GM23248 (cell line): ENCODE measurements around the gene APOC3. TPM values are rescaled to one million over a fixed set of nuclear protein-coding genes. Genes with fewer than 3 reads are reported as not detected.

Experiments
- DNase-seq: peaks from one replicate; pipeline ENCODE4 v3.0.0-alpha.2; 2015
- H2AFZ ChIP-seq: fragments of 200-600 bp; sonication (generic); 2 replicates; pipeline ENCODE4 v1.6.1; 2016; ENCODE audit warnings: antibody characterized with exemption
- H3F3A ChIP-seq: fragments of 200-600 bp; sonication (generic); 2 replicates; pipeline ENCODE4 v1.6.1; 2016; ENCODE audit warnings: mild to moderate bottlenecking, antibody characterized with exemption, mixed run types; ENCODE audit not compliant: insufficient read depth
- H3K27ac ChIP-seq: fragments of 200-600 bp; sonication (generic); 2 replicates; pipeline ENCODE4 v1.5.1; 2016; ENCODE audit warnings: mild to moderate bottlenecking
- H3K27me3 ChIP-seq: fragments of 200-600 bp; sonication (generic); replicated peaks from 2 replicates; pipeline ENCODE4 v1.6.1; 2016; ENCODE audit warnings: mild to moderate bottlenecking; ENCODE audit not compliant: insufficient read depth
- H3K36me3 ChIP-seq: fragments of 200-600 bp; sonication (generic); 2 replicates; pipeline ENCODE4 v1.6.1; 2016; ENCODE audit warnings: low read depth, mild to moderate bottlenecking
- H3K4me1 ChIP-seq: fragments of 200-600 bp; sonication (generic); 2 replicates; pipeline ENCODE4 v1.6.1; 2016; ENCODE audit warnings: mild to moderate bottlenecking; ENCODE audit not compliant: insufficient read depth
- H3K4me2 ChIP-seq: fragments of 200-600 bp; sonication (generic); one replicate; pipeline ENCODE4 v1.6.1; 2016; ENCODE audit warnings: mild to moderate bottlenecking; ENCODE audit not compliant: unreplicated experiment
- H3K4me3 ChIP-seq: fragments of 200-600 bp; sonication (generic); 2 replicates; pipeline ENCODE4 v1.5.1; 2016; ENCODE audit warnings: mild to moderate bottlenecking
- H3K79me2 ChIP-seq: fragments of 200-600 bp; sonication (generic); 2 replicates; pipeline ENCODE4 v1.6.1; 2016; ENCODE audit warnings: mild to moderate bottlenecking; ENCODE audit not compliant: insufficient read depth
- H3K9ac ChIP-seq: fragments of 200-600 bp; sonication (generic); 2 replicates; pipeline ENCODE4 v1.6.1; 2016; ENCODE audit warnings: mild to moderate bottlenecking
- H3K9me2 ChIP-seq: fragments of 200-600 bp; sonication (generic); 2 replicates; pipeline ENCODE4 v1.6.1; 2016; ENCODE audit warnings: mixed run types, mild to moderate bottlenecking, moderate library complexity; ENCODE audit not compliant: insufficient read depth
- H3K9me3 ChIP-seq: fragments of 200-600 bp; sonication (generic); one replicate; pipeline ENCODE4 v1.6.1; 2017; ENCODE audit warnings: low read depth
- H4K20me1 ChIP-seq: fragments of 200-600 bp; sonication (generic); 2 replicates; pipeline ENCODE4 v1.6.0; 2016; ENCODE audit not compliant: insufficient read depth
- EZH2 ChIP-seq: fragments of 200-600 bp; sonication (generic); IDR thresholded peaks from 2 replicates; pipeline ENCODE4 v1.6.1; 2018; ENCODE audit warnings: antibody characterized with exemption, mild to moderate bottlenecking; ENCODE audit not compliant: insufficient read depth, poor library complexity, severe bottlenecking
- EZH2phosphoT487 ChIP-seq: fragments of 200-600 bp; sonication (generic); IDR thresholded peaks from 2 replicates; pipeline ENCODE4 v1.6.1; 2018; ENCODE audit warnings: antibody characterized with exemption, moderate library complexity, mild to moderate bottlenecking, low read depth; ENCODE audit not compliant: insufficient read depth
- WGBS, 2 experiments: methylation state at CpG; one replicate each; pipeline ENCODE4 v1.1.6; 2015 to 2017; ENCODE audit warnings: low lambda C conversion rate in 2 of 2, low coverage in 1 of 2; ENCODE audit errors: missing lambda C conversion rate in 2 of 2; 5-methylcytosine and 5-hydroxymethylcytosine counted together
- in situ Hi-C: fragments of 300-500 bp; cut with MboI; formaldehyde crosslinking; loops from 2 replicates; pipeline ENCODE4 v1.15.0; 2020
- polyA plus RNA-seq: library from polyadenylated mRNA; unstranded; fragments of >200 nt; fragmentation: Nextera tagmentation; extraction: Ambion mirVana; gene quantifications from 2 replicates; pipeline ENCODE4 v1.2.1, GENCODE V29; 2016
- total RNA-seq: library from RNA; depleted of rRNA; stranded (reverse); fragments of >200 nt; shearing (Covaris generic); gene quantifications from 2 replicates; pipeline ENCODE4 v1.2.3, GENCODE V29; 2014

The APOC3 gene
- total and polyA plus RNA-seq, 2 experiments from 2014 or later: not detected

GRCh38 chr11:116787436-116787785 is 42.3 kb upstream of the APOC3 start:
- H3K27me3 ChIP-seq: no peaks in the 10 kb centered on the region
- H3K27ac ChIP-seq: peak overlapping the region; percentile 82
- H3K4me3 ChIP-seq: peak overlapping the region; percentile 97
- H4K20me1 ChIP-seq: no peaks in the 10 kb centered on the region
- peak overlapping the region; percentile 96 for H3K4me2 ChIP-seq
- TF ChIP-seq EZH2: no peak
- no peak for TF ChIP-seq EZH2phosphoT487
- peak overlapping the region; percentile 95 for H3K9ac ChIP-seq
- peak; percentile 71 for DNase-seq
- no peaks in the 10 kb centered on the region for H3K9me2 ChIP-seq
- H2AFZ ChIP-seq: peak overlapping the region; percentile 95
- H3F3A ChIP-seq: peaks cover 6% of the 10 kb centered on the region
- 1 to 3% methylated on average over 15 of the region's 15 CpGs for WGBS, 2 experiments
- H3K79me2 ChIP-seq: peaks cover 33% of the 10 kb centered on the region
- H3K9me3 ChIP-seq: no peaks in the 10 kb centered on the region
- peaks cover 36% of the 10 kb centered on the region for H3K36me3 ChIP-seq
- in situ Hi-C loops: loop anchor here (10.0 kb wide), 1 partner anchor 317 kb away; no protein-coding TSS in a partner anchor
- peaks cover 22% of the 10 kb centered on the region for H3K4me1 ChIP-seq

GRCh38 chr11:116787786-116788486 is 41.8 kb upstream of the APOC3 start, which contains the start of gene ZPR1:
Gene ZPR1 (minus strand): TSS chr11:116788023. CDS start chr11:116787990, 33 bp downstream.
- no peak for TF ChIP-seq EZH2phosphoT487
- no peak for TF ChIP-seq EZH2
- Histone ChIP-seq H3K27ac (peak within 1 kb of the TSS; percentile 82), H3K4me1 (peaks cover 24% of the 10 kb centered on the region), H3K27me3 (no peaks in the 10 kb centered on the region), H3K9me3 (no peaks in the 10 kb centered on the region), H3K79me2 (peaks cover 33% of the 10 kb centered on the region), H4K20me1 (no peaks in the 10 kb centered on the region), H3K4me2 (peak within 1 kb of the TSS; percentile 96), H3K9ac (peak within 1 kb of the TSS; percentile 95), H3K36me3 (peaks cover 32% of the 10 kb centered on the region), H3K9me2 (no peaks in the 10 kb centered on the region), H2AFZ (peak within 1 kb of the TSS; percentile 95), H3K4me3 (peak within 1 kb of the TSS; percentile 97), H3F3A (peaks cover 11% of the 10 kb centered on the region)
- in situ Hi-C loops: loop anchor here (10.0 kb wide), 1 partner anchor 317 kb away; no protein-coding TSS in a partner anchor
- peak; percentile 89 for DNase-seq
- WGBS, 2 experiments: 1 to 2% methylated on average over 44 to 56 of the region's 56 CpGs

DNA sequence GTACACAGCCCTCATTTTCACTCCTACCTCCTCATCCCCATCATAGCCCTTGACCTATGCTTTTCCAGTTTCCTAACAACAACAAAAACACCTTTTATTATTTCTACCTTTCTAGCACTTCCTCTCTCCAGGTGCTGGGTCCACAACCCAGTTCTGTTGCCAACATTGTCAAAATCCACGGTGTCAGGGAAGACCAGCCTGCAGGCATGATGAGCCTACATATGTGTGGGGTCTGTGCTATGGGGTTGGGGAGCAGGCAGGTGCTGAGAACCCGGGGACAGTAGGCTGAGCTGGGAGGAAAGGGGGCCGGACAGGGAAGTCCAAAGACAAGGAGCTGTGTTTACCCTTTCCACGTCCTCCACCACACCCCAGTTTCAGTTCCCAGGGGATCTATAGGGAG is 41.2 kb upstream of the APOC3 start:
- peak overlapping the region; percentile 95 for H2AFZ ChIP-seq
- peaks cover 29% of the 10 kb centered on the region for H3K4me1 ChIP-seq
- H3F3A ChIP-seq: peaks cover 16% of the 10 kb centered on the region
- H3K36me3 ChIP-seq: peaks cover 26% of the 10 kb centered on the region
- H3K4me3 ChIP-seq: peak overlapping the region; percentile 97
- H3K27ac ChIP-seq: peak overlapping the region; percentile 82
- H3K9ac ChIP-seq: peak overlapping the region; percentile 95
- in situ Hi-C loops: loop anchor here (10.0 kb wide), 1 partner anchor 316 kb away; no protein-coding TSS in a partner anchor
- H4K20me1 ChIP-seq: no peaks in the 10 kb centered on the region
- no peaks in the 10 kb centered on the region for H3K27me3 ChIP-seq
- peak overlapping the region; percentile 96 for H3K4me2 ChIP-seq
- no peak for DNase-seq
- no peaks in the 10 kb centered on the region for H3K9me3 ChIP-seq
- H3K79me2 ChIP-seq: peaks cover 33% of the 10 kb centered on the region
- TF ChIP-seq EZH2phosphoT487 (no peak), EZH2 (no peak)
- WGBS, 2 experiments: 48 to 67% methylated on average over 4 of the region's 4 CpGs
- H3K9me2 ChIP-seq: no peaks in the 10 kb centered on the region

DNA sequence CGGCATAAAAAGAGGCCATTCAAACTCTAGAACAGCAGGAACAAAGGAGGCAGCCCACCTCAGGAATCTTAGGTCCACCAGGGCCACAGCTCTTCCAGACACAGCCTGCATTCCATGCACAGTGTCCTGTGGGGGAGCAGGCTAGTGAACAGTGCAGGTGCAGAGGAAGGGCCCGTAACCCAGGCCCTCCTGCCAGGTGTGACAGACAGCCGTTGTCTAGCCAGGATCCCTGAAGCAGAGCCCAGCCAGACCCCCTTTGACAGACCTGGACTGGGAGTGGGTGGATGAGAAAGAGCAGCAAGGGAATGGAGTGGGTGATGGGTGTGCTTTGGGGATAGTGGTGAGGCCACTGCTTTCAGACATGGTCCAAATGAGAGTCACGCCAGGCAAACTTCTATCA is 40.7 kb upstream of the APOC3 start:
- Histone ChIP-seq H3K79me2 (peaks cover 33% of the 10 kb centered on the region), H3K36me3 (peaks cover 21% of the 10 kb centered on the region), H3K4me1 (peaks cover 33% of the 10 kb centered on the region), H3K9me3 (no peaks in the 10 kb centered on the region), H3K9ac (no peak overlapping the region), H3K27ac (no peak overlapping the region), H3K4me3 (no peak overlapping the region), H3K27me3 (no peaks in the 10 kb centered on the region), H3F3A (peaks cover 20% of the 10 kb centered on the region), H2AFZ (no peak overlapping the region), H3K9me2 (no peaks in the 10 kb centered on the region), H4K20me1 (no peaks in the 10 kb centered on the region), H3K4me2 (no peak overlapping the region)
- in situ Hi-C loops: loop anchor here (10.0 kb wide), 1 partner anchor 316 kb away; no protein-coding TSS in a partner anchor
- 84 to 86% methylated on average over 4 of the region's 4 CpGs for WGBS, 2 experiments
- TF ChIP-seq EZH2phosphoT487 (no peak), EZH2 (no peak)
- no peak for DNase-seq
